Sigmoid colon (tissue), 4 donors: ENCODE data around the gene SESN3.

Experiments used
- CTCF ChIP-seq, 4 experiments: fragments of 450-650 bp in 3 of 4; fragments of 200-600 bp in 1 of 4; IDR thresholded peaks; one replicate each; pipeline ENCODE4 v1.5.1; 2016 to 2019; ENCODE audit warnings: antibody characterized with exemption in 4 of 4, mild to moderate bottlenecking in 3 of 4, moderate library complexity in 2 of 4
- POLR2A ChIP-seq, 2 donors: fragments of 450-650 bp; IDR thresholded peaks; one replicate each; pipeline ENCODE4 v1.6.1; 2016; ENCODE audit warnings: antibody characterized with exemption in 2 of 2, mild to moderate bottlenecking in 2 of 2, moderate library complexity in 2 of 2
- POLR2AphosphoS5 ChIP-seq, 4 donors: sonication (generic); formaldehyde crosslinking; IDR thresholded peaks; one replicate each; pipeline ENCODE4 v1.6.1; 2017; ENCODE audit warnings: antibody characterized with exemption in 4 of 4

- no peak for TF ChIP-seq POLR2A (IDR thresholded peaks at IDR 0.05)
- no peak for TF ChIP-seq CTCF (IDR thresholded peaks at IDR 0.05)
- TF ChIP-seq POLR2AphosphoS5 (IDR thresholded peaks at IDR 0.05) = no peak
Measured at GRCh38 chr11:95192717-95193116, 38.3 kb downstream of the SESN3 start.
